RWPE2 (cell line): ENCODE measurements around the gene MUC20.
"Not testable (repeated sequence)": the region's sequence is repeated elsewhere in the genome, so short reads cannot be mapped to it uniquely, and the experiment has no call there.

ENCODE experiments used
- ATAC-seq: fragments of 200-7000 bp; cut with Tn5 transposase; 3 replicates; pipeline ENCODE4 v1.9.1; 2021; ENCODE audit warnings: low read depth
- DNase-seq: peaks from one replicate; pipeline ENCODE4 v3.0.0-alpha.2; 2020; ENCODE audit warnings: low spot score
- H3K27ac ChIP-seq: fragments of 450-650 bp; 2 replicates; pipeline ENCODE4 v1.5.1; 2017; ENCODE audit warnings: mild to moderate bottlenecking; ENCODE audit not compliant: poor library complexity, severe bottlenecking
- H3K27me3 ChIP-seq: fragments of 250-450 bp; sonication (Bioruptor Pico); 2 replicates; pipeline ENCODE4 v1.5.1; 2021; ENCODE audit warnings: mild to moderate bottlenecking, moderate library complexity; ENCODE audit not compliant: insufficient read depth, poor library complexity, severe bottlenecking
- H3K36me3 ChIP-seq: fragments of 250-450 bp; sonication (Bioruptor Pico); 2 replicates; pipeline ENCODE4 v1.5.1; 2020; ENCODE audit warnings: low read depth, mild to moderate bottlenecking, moderate library complexity
- H3K4me1 ChIP-seq: fragments of 250-450 bp; sonication (Bioruptor Pico); 2 replicates; pipeline ENCODE4 v1.5.1; 2021; ENCODE audit warnings: mild to moderate bottlenecking, moderate library complexity; ENCODE audit not compliant: insufficient read depth, poor library complexity, severe bottlenecking
- H3K4me3 ChIP-seq: fragments of 250-450 bp; sonication (Bioruptor Pico); 2 replicates; pipeline ENCODE4 v1.5.1; 2021; ENCODE audit warnings: mild to moderate bottlenecking, moderate library complexity; ENCODE audit not compliant: severe bottlenecking
- H3K9me3 ChIP-seq: fragments of 250-450 bp; sonication (Bioruptor Pico); 2 replicates; pipeline ENCODE4 v1.5.1; 2021; ENCODE audit warnings: mild to moderate bottlenecking, moderate library complexity; ENCODE audit not compliant: severe bottlenecking
- CTCF ChIP-seq: fragments of 450-650 bp; IDR thresholded peaks from one replicate; pipeline ENCODE4 v1.5.1; 2017; ENCODE audit warnings: mild to moderate bottlenecking, moderate library complexity; ENCODE audit not compliant: poor library complexity, severe bottlenecking

MUC20 gene

GRCh38 chr3:195715583-195716266 lies 5.1 kb upstream of the MUC20 start:
- Histone ChIP-seq H3K36me3 (no peaks in the 10 kb centered on the region), H3K4me3 (no peak overlapping the region), H3K27me3 (peaks cover 38% of the 10 kb centered on the region), H3K27ac (no peak overlapping the region), H3K9me3 (peaks cover 5% of the 10 kb centered on the region), H3K4me1 (no peaks in the 10 kb centered on the region)
- ATAC-seq (0 out of 3 replicates have a peak, but pooled peaks have one; percentile 22), DNase-seq (no peak)
- TF ChIP-seq CTCF: no peak

DNA sequence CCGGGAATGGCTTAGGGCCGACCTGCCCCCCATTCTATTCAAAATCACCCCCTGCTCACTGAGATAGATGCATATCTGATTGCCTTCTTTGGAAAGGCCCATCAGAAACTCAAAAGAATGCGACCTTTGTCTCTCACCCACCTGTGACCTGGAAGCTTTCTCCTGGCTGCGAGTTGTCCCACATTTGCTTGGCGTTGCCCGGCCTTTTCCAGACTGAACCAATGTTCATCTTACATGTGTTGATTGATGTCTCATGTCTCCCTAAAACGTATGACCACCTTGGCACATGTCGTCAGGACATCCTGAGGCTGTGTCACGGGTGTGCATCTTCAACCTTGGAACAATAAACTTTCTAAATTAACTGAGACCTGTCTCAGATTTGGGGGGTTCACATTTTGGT lies 3.4 kb upstream of the MUC20 start:
- no peaks in the 10 kb centered on the region for H3K36me3 ChIP-seq
- H3K27ac ChIP-seq: no peak overlapping the region
- peaks cover 3% of the 10 kb centered on the region for H3K9me3 ChIP-seq
- H3K27me3 ChIP-seq: peaks cover 38% of the 10 kb centered on the region
- TF ChIP-seq CTCF: no peak
- no peak for DNase-seq
- ATAC-seq: no peak
- no peaks in the 10 kb centered on the region for H3K4me1 ChIP-seq
- no peak overlapping the region for H3K4me3 ChIP-seq

DNA sequence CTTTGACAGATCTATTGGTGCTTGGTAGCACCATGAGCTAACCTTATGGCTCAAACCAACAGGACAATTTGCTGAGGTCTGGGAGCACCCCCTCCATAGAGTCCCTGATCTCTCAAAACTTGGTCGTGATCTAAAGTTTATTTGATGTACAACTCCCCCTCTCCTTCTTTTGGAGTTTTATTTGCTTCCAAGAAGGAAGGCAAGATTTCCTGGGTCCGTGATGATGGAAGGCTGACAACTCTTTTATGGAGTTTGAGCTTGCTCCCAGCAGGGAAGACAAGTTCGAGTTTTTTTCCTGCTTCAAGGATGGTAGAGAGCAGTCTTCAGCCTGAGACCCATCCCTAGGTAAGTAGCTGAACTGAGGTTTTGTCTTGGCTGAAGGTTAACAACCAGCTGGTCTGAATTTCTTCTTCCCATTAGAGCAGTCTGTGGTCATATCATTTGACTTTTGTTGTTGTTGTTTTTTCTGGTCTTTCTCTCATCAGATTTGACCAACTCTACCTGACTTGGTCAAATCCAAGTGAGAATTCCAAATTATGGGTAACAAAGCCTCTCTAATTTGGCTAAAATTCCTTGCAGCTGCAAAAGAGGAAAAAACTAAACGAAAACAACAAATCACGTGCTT lies 2.8 kb upstream of the MUC20 start:
- Histone ChIP-seq H3K36me3 (no peaks in the 10 kb centered on the region), H3K9me3 (peaks cover 3% of the 10 kb centered on the region), H3K4me1 (no peaks in the 10 kb centered on the region), H3K27me3 (peaks cover 38% of the 10 kb centered on the region), H3K4me3 (no peak overlapping the region), H3K27ac (no peak overlapping the region)
- ATAC-seq (no peak), DNase-seq (no peak)
- no peak for TF ChIP-seq CTCF

DNA sequence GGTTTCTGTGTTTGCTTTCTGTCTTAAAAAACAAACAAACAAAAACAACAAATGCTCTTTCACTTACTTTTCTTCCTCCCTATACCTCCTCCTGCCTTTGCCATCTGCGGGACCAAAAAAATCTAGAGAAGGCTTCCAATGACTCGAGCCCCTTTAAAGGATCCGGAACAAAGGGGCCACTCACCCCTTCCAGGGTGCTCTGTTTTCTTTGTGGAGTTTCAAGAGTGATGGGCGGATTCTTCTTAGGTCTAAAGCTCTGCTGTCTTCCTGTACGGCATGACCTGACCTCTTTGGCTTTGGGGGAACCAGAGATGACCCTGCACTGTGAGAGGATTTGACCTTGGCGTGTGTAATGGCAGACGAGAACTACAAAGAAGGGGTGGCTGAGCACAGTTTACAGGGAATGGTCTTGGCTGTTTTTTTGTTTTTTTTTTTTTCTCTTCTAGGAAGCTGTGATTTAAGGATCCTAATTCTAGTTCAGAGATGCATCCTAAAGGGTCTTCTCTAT lies 2.2 kb upstream of the MUC20 start:
- no peaks in the 10 kb centered on the region for H3K36me3 ChIP-seq
- H3K4me1 ChIP-seq: no peaks in the 10 kb centered on the region
- DNase-seq (no peak), ATAC-seq (no peak)
- H3K27me3 ChIP-seq: peaks cover 38% of the 10 kb centered on the region
- no peak overlapping the region for H3K27ac ChIP-seq
- H3K9me3 ChIP-seq: peaks cover 3% of the 10 kb centered on the region
- no peak for TF ChIP-seq CTCF
- no peak overlapping the region for H3K4me3 ChIP-seq

- not testable (repeated sequence) for H3K36me3 ChIP-seq, H3K27ac ChIP-seq, H3K4me1 ChIP-seq, DNase-seq, H3K4me3 ChIP-seq, ATAC-seq, H3K9me3 ChIP-seq
- H3K27me3 ChIP-seq: peaks cover 36% of the 10 kb centered on the region
Observed at GRCh38 chr3:195719514-195720254, 1.1 kb upstream of the MUC20 start.

DNA sequence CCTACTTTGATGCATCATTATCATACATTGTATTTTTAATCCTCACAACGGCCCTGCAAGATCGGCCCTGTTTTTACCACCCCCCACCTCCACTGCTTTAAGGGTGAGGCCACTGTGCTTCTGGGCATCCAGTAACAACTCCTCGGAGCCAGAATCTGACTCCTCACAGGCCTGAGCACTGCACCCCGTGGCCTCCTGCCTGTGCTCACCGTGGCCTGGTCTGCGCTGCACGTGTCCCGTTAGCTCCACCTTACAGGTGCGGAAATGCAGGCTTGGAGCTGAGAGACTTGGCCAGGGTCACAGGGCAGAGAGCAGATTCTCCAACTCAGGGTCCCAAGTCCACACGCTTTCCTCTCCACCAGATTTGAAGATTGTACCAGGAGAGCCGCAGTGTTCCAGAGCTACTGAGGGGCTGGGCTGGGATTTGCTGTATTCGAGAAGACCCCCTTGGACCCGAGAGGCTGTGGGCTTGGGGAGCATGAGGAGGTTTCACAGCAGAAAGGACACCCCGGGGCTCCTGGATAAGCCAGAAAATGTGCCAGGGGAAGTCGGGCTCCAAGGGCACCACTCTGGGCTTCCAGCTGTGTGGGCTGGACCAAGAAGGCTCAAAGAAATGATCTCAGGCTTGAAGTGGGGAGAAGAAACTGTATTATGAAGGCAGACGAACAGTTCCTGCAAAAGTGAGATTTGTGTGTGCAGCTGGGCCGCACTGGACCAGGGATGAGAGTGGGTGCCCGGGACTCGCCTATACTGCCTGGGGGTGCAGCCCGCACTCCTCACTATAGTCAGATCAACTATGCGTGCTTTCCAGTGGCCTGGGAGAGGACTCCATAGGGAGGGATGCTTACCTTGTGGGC lies 1.6 kb downstream of the MUC20 start:
- not testable (repeated sequence) for DNase-seq, ATAC-seq, H3K27ac ChIP-seq, H3K36me3 ChIP-seq, H3K4me3 ChIP-seq, H3K9me3 ChIP-seq, H3K4me1 ChIP-seq
- H3K27me3 ChIP-seq: peaks cover 28% of the 10 kb centered on the region

DNA sequence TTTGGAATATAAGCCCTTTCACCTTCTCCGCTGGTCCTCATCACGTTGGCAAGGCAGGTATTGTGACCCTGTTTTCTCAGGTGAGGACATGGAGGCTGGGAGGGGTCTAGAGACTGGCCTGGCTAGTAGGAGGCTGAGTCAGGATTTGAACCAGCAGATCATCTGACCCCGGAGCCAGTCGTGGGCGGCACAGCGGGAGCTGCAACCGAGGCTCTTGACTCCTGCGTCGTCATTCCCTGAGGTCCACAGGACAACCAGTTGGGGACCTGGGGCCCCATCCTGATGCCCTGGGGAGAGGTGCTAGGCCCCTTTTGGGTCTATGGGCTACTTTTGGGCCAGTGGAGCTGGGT lies 2.2 kb downstream of the MUC20 start:
- H3K9me3 ChIP-seq, DNase-seq, H3K27ac ChIP-seq, H3K4me1 ChIP-seq, H3K4me3 ChIP-seq, H3K36me3 ChIP-seq, ATAC-seq: not testable (repeated sequence)
- peaks cover 22% of the 10 kb centered on the region for H3K27me3 ChIP-seq
